Activated CD4-positive, alpha-beta T cell treated with anti-CD3 and anti-CD28 coated beads for 36 hours (primary cell): Measurements from ENCODE around the gene CPLANE2. TPM values are rescaled to one million over a fixed set of nuclear protein-coding genes. Genes with fewer than 3 reads are reported as not detected.

Experiments
- ATAC-seq: fragments of 200-7000 bp; cut with Tn5 transposase; one replicate; pipeline ENCODE4 v1.10.0; 2021; ENCODE audit warnings: mild to moderate bottlenecking, moderate library complexity
- CTCF ChIA-PET: fragments of 350-600 bp; sonication (Branson Sonifier 250); formaldehyde crosslinking; loops from one replicate; lab custom pipeline; 2021; ENCODE audit warnings: antibody characterized with exemption; lab: Charles Lee
- POLR2A ChIA-PET: fragments of 350-600 bp; sonication (Branson Sonifier 250); formaldehyde crosslinking; loops from one replicate; lab custom pipeline; 2021; ENCODE audit warnings: antibody characterized with exemption, inconsistent platforms; lab: Charles Lee
- DNase-seq: peaks from one replicate; pipeline ENCODE4 v3.0.0-alpha.2; 2020
- H3K27ac Mint-ChIP-seq: one replicate; pipeline ENCODE4 v1.8.0; 2021; ENCODE audit warnings: mixed read lengths
- H3K27me3 Mint-ChIP-seq: one replicate; pipeline ENCODE4 v1.8.0; 2021; ENCODE audit warnings: mixed read lengths
- H3K36me3 Mint-ChIP-seq: one replicate; pipeline ENCODE4 v1.8.0; 2021; ENCODE audit warnings: low read depth, mixed read lengths
- H3K4me1 Mint-ChIP-seq: one replicate; pipeline ENCODE4 v1.8.0; 2021; ENCODE audit warnings: mixed read lengths
- H3K4me3 Mint-ChIP-seq: one replicate; pipeline ENCODE4 v1.8.0; 2021; ENCODE audit warnings: mild to moderate bottlenecking, moderate library complexity, mixed read lengths
- H3K9me3 Mint-ChIP-seq: one replicate; pipeline ENCODE4 v1.8.0; 2021; ENCODE audit warnings: low read depth, mixed read lengths
- intact Hi-C, 2 experiments: fragments of 100-400 bp; cut with DNase I in 1 of 2; cut with micrococcal nuclease in 1 of 2; formaldehyde crosslinking; loops; one replicate each; pipeline versions ENCODE4 v1.14.2 to v1.15.1; 2022 to 2024; cut with DNase I, micrococcal nuclease
- total RNA-seq, 2 experiments: library from RNA; stranded (reverse); gene quantifications; one replicate each; pipeline ENCODE4 v1.2.3, GENCODE V29; 2021

The CPLANE2 gene
- total RNA-seq, 2 experiments from 2014 or later, result 2.4 to 3.7 TPM

DNA sequence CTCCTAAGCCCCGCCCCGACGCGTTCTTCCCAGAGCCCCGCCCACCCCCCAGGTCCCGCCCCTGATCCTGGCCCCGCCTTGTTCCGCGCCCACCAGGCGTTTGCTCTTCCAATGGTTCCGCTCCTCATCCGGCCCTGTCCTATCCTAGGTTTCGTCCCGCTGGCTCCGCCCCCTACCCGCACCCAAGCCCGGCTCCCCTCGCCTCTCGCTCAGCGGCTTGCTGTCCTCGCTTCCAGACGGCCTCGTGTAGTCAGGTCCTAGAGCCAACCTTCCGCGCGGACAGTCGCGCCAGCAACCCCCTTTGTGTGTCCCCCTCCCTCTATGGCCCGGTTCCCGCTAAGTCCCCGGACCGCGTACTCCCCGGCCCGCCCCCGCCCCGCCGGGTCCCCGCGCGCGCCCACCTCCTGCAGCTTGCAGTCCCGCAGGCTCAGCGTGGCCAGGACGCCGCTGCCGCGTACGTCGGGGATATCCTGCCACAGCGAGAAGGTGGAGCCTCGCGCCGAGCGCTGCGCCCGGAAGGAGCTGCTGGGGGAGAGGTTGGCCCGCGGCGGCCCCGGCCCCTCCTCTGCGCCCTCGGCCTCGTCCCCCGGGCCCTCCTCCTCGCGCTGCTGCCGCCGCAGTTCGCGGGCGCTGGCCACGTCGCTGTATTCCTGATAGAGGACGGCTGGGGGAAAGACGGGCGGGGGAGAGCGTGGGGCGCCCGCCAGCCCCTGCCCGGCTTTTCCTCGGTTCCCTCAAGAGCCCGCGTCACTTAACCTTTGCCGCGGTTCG is 30.3 kb downstream of the CPLANE2 start:
- POLR2A ChIA-PET, result interaction anchor here (0.5 to 1.7 kb wide), 4 partner anchors 10 to 698 kb away, joined by 3 to 14 read pairs (median 7); no protein-coding TSS in a partner anchor

DNA sequence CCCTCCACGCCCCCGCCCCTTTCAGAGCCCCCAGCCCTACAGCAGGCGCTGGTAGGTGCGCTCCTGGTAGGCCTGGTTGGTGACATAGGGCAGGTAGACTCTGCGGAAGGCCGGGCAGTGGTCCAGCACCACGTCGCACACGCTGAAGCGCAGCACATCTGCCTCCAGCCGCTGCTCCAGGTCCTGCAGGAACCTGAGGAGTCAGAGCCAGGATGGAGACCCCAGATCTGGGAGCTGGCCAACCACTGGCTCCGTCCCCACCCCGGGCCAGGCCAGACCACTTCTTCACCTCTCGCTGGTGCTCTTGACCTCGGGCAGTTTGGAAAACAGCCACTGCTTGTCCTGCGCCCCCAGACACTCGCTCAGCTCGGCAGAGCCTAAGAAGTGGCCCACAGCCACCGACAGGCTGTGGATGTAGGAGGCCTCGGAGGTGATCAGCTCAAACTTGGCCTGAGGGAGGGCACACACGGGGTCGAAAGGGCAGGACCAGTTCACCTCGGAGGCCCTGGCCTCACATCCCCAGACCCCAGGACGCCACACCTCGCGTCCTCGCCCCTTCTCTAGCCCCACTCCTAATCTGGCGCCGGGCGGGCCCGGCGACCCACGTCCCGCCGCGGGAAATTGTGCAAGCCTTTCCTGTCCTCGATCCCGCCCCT is 31.0 kb downstream of the CPLANE2 start:
- CTCF ChIA-PET, result interaction anchor here (1.1 to 1.5 kb wide), 2 partner anchors 11 to 127 kb away, joined by 6 to 8 read pairs; no protein-coding TSS in a partner anchor
- Mint-ChIP-seq H3K4me3 (peak overlapping the region; percentile 72), H3K4me1 (peaks cover 9% of the 10 kb centered on the region), H3K9me3 (no peaks in the 10 kb centered on the region), H3K27ac (peak overlapping the region; percentile 90), H3K36me3 (peaks cover 2% of the 10 kb centered on the region), H3K27me3 (no peaks in the 10 kb centered on the region)
- DNase-seq (no peak), ATAC-seq (peak; percentile 6)
- POLR2A ChIA-PET, result interaction anchor here (0.5 to 1.7 kb wide), 3 partner anchors 11 to 699 kb away, joined by 5 to 14 read pairs (median 9); no protein-coding TSS in a partner anchor
- intact Hi-C loops, result loop anchor here (1.0 to 5.0 kb wide), 14 partner anchors 11 to 682 kb away; partner anchors contain the start of genes CPLANE2 (in 2 of the 2), SZRD1 (in 2 of the 2), CASP9 (in 1 of the 2) and DDI2 (in 1 of the 2)

More for the DNA sequence above, 30.3 kb downstream of the CPLANE2 start:
- Mint-ChIP-seq H3K27ac (peak overlapping the region; percentile 90), H3K9me3 (no peaks in the 10 kb centered on the region), H3K4me1 (peaks cover 9% of the 10 kb centered on the region), H3K36me3 (peaks cover 2% of the 10 kb centered on the region), H3K4me3 (peak overlapping the region; percentile 72), H3K27me3 (no peaks in the 10 kb centered on the region)
- DNase-seq (peak; percentile 97), ATAC-seq (peak; percentile 94)
- intact Hi-C loops, result loop anchor here (1.0 to 5.0 kb wide), 13 partner anchors 11 to 682 kb away; partner anchors contain the start of genes SZRD1 (in 2 of the 2), CASP9 (in 1 of the 2), CPLANE2 (in 1 of the 2) and DDI2 (in 1 of the 2)
- CTCF ChIA-PET, result interaction anchor here (0.6 to 1.5 kb wide), 3 partner anchors 10 to 128 kb away, joined by 3 to 8 read pairs (median 6); no protein-coding TSS in a partner anchor

DNA sequence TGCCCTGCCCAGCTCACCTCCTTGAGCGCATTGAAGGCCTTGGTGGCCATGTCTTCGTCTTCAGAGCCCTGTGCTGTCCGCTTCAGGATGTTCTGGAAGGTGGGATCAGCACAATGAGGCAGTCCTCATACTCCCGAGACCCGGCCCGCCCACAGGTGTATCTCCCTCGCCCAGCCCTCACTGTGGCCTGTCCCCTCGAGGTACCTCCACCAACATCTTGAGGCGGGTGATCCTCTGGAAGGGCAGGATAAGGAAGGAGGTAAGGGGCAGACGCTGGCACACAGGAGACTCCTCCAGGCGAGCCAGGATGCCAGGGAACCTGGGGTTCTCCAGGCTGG is 31.7 kb downstream of the CPLANE2 start:
- ATAC-seq, result no peak
- Mint-ChIP-seq H3K27ac (no peak overlapping the region), H3K4me3 (no peak overlapping the region), H3K4me1 (peaks cover 9% of the 10 kb centered on the region), H3K36me3 (peaks cover 2% of the 10 kb centered on the region), H3K9me3 (no peaks in the 10 kb centered on the region), H3K27me3 (no peaks in the 10 kb centered on the region)
- no peak for DNase-seq
- ChIA-PET CTCF (interaction anchor here (1.7 kb wide), 1 partner anchor 12 kb away, joined by 7 read pairs; no protein-coding TSS in a partner anchor), POLR2A (interaction anchor here (0.6 to 1.4 kb wide), 3 partner anchors 11 to 147 kb away, joined by 3 to 6 read pairs (median 3); no protein-coding TSS in a partner anchor)
- intact Hi-C loops, result loop anchor here (1.0 to 5.0 kb wide), 3 partner anchors 31 to 292 kb away; partner anchors contain the start of gene CPLANE2 (in 1 of the 2)

- Mint-ChIP-seq H3K4me3 (no peak overlapping the region), H3K27me3 (no peaks in the 10 kb centered on the region), H3K27ac (no peak overlapping the region), H3K4me1 (peaks cover 9% of the 10 kb centered on the region), H3K9me3 (no peaks in the 10 kb centered on the region), H3K36me3 (peaks cover 2% of the 10 kb centered on the region)
- CTCF ChIA-PET, result interaction anchor here (1.1 to 1.7 kb wide), 2 partner anchors 13 to 41 kb away, joined by 3 to 7 read pairs; no protein-coding TSS in a partner anchor
- ATAC-seq (no peak), DNase-seq (peak; percentile 70)
- intact Hi-C loops, result loop anchor here (1.0 to 5.0 kb wide), 3 partner anchors 32 to 293 kb away; partner anchors contain the start of gene CPLANE2 (in 1 of the 2)
- POLR2A ChIA-PET, result interaction anchor here (0.6 to 1.4 kb wide), 3 partner anchors 12 to 148 kb away, joined by 3 to 6 read pairs (median 3); no protein-coding TSS in a partner anchor
Measured at GRCh38 chr1:16204634-16205333, 32.2 kb downstream of the CPLANE2 start.

- Mint-ChIP-seq H3K36me3 (peaks cover 2% of the 10 kb centered on the region), H3K9me3 (no peaks in the 10 kb centered on the region), H3K27ac (no peak overlapping the region), H3K4me1 (peaks cover 9% of the 10 kb centered on the region), H3K27me3 (no peaks in the 10 kb centered on the region), H3K4me3 (no peak overlapping the region)
- ATAC-seq, result no peak
- DNase-seq, result no peak
- CTCF ChIA-PET, result interaction anchor here (0.6 to 1.7 kb wide), 5 partner anchors 13 to 126 kb away, joined by 3 to 7 read pairs (median 3); no protein-coding TSS in a partner anchor
- POLR2A ChIA-PET, result interaction anchor here (1.4 kb wide), 1 partner anchor 13 kb away, joined by 6 read pairs; no protein-coding TSS in a partner anchor
- intact Hi-C loops, result loop anchor here in 1 of 2 experiments (2.0 kb wide), 1 partner anchor 33 kb away; the partner anchor contains the start of gene CPLANE2
Measured at GRCh38 chr1:16204216-16204615, 32.8 kb downstream of the CPLANE2 start.

DNA sequence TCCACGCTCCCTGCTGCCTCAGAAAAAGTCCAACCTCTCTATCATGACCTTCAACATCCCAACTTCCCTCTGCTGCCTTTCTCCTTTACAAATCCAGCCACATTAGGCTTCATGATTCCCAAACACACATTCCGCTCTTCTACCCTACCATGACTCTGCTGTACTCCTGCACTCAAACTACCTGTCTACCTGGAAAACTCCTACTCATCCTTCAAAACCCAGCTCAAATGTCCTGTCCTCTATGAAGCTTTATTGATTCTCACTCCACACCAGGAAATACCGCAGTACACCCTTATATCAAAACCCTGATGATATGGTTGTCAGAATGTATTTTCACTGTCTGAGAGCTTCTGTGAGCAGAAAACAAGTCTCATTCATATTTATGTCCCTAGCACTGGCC is 33.4 kb downstream of the CPLANE2 start:
- DNase-seq (no peak), ATAC-seq (no peak)
- H3K36me3 Mint-ChIP-seq, result peaks cover 4% of the 10 kb centered on the region
- no peaks in the 10 kb centered on the region for H3K9me3 Mint-ChIP-seq
- intact Hi-C loops, result no loop called here
- H3K4me3 Mint-ChIP-seq, result no peak overlapping the region
- ChIA-PET CTCF (interaction anchor here (0.6 to 1.7 kb wide), 4 partner anchors 14 to 125 kb away, joined by 3 to 7 read pairs (median 4); no protein-coding TSS in a partner anchor), POLR2A (no interaction called here)
- H3K4me1 Mint-ChIP-seq, result peaks cover 13% of the 10 kb centered on the region
- no peaks in the 10 kb centered on the region for H3K27me3 Mint-ChIP-seq
- H3K27ac Mint-ChIP-seq, result no peak overlapping the region

GRCh38 chr1:16202281-16203210 is 34.4 kb downstream of the CPLANE2 start:
- ChIA-PET CTCF (interaction anchor here (1.6 kb wide), 1 partner anchor 35 kb away, joined by 3 read pairs; no protein-coding TSS in a partner anchor), POLR2A (no interaction called here)
- DNase-seq (no peak), ATAC-seq (no peak)
- no peak overlapping the region for H3K27ac Mint-ChIP-seq
- intact Hi-C loops, result no loop called here
- H3K9me3 Mint-ChIP-seq, result no peaks in the 10 kb centered on the region
- no peak overlapping the region for H3K4me3 Mint-ChIP-seq
- peaks cover 4% of the 10 kb centered on the region for H3K36me3 Mint-ChIP-seq
- peaks cover 15% of the 10 kb centered on the region for H3K4me1 Mint-ChIP-seq
- H3K27me3 Mint-ChIP-seq, result no peaks in the 10 kb centered on the region

DNA sequence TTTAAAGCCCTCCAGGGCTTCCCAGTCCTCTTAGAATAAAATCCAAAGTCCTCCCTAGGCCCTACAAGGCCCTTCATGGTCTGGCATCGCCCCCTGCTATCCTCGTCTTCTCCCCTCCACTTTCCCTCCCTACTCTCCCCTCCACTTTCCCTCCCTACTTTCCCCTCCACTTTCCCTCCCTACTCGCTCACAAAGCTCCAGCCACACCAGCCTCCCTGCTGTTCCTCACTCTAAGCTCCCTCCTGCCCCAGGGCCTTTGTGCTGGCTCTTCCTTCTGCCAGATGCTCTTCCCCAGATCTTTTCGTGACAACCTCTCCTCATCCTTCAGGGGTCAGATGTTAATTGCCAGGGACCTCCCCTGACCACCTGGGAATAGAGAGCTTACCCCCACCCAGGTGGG is 37.3 kb downstream of the CPLANE2 start:
- H3K4me3 Mint-ChIP-seq, result no peak overlapping the region
- no peaks in the 10 kb centered on the region for H3K27me3 Mint-ChIP-seq
- DNase-seq, result no peak
- intact Hi-C loops, result no loop called here
- ChIA-PET CTCF (interaction anchor here (0.6 to 1.3 kb wide), 6 partner anchors 11 to 291 kb away, joined by 3 to 5 read pairs (median 3); no protein-coding TSS in a partner anchor), POLR2A (no interaction called here)
- H3K27ac Mint-ChIP-seq, result no peak overlapping the region
- peaks cover 7% of the 10 kb centered on the region for H3K4me1 Mint-ChIP-seq
- ATAC-seq, result no peak
- no peaks in the 10 kb centered on the region for H3K9me3 Mint-ChIP-seq
- peaks cover 4% of the 10 kb centered on the region for H3K36me3 Mint-ChIP-seq

DNA sequence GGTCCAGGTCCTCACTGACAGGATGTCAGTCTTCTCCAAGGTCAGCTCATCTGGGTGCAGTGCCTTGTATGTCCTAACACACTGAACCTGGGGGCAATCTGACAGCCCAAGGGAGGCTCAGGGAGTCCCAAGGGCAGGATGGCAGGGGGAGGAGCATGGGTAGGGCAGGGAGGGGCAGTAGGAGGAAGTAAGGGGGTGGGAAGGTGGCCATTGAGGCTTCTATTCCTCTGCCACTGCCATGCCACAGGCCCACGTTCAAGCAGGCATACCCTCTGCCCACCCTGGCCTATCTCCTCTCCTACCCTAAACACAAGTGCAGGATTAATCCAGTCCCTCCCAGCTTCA is 37.9 kb downstream of the CPLANE2 start:
- Mint-ChIP-seq H3K36me3 (peaks cover 4% of the 10 kb centered on the region), H3K4me3 (no peak overlapping the region), H3K4me1 (peaks cover 6% of the 10 kb centered on the region), H3K27me3 (no peaks in the 10 kb centered on the region), H3K9me3 (no peaks in the 10 kb centered on the region), H3K27ac (no peak overlapping the region)
- POLR2A ChIA-PET, result no interaction called here
- CTCF ChIA-PET, result interaction anchor here (1.2 kb wide), 2 partner anchors 45 to 120 kb away, joined by 3 to 5 read pairs; no protein-coding TSS in a partner anchor
- ATAC-seq, result peak; percentile 33
- DNase-seq, result no peak
- intact Hi-C loops, result no loop called here
